Measurements from ENCODE around the gene AMOTL1.
"Not testable (repeated sequence)": the region's sequence is repeated elsewhere in the genome, so short reads cannot be mapped to it uniquely, and the experiment has no call there.

The AMOTL1 gene

DNA sequence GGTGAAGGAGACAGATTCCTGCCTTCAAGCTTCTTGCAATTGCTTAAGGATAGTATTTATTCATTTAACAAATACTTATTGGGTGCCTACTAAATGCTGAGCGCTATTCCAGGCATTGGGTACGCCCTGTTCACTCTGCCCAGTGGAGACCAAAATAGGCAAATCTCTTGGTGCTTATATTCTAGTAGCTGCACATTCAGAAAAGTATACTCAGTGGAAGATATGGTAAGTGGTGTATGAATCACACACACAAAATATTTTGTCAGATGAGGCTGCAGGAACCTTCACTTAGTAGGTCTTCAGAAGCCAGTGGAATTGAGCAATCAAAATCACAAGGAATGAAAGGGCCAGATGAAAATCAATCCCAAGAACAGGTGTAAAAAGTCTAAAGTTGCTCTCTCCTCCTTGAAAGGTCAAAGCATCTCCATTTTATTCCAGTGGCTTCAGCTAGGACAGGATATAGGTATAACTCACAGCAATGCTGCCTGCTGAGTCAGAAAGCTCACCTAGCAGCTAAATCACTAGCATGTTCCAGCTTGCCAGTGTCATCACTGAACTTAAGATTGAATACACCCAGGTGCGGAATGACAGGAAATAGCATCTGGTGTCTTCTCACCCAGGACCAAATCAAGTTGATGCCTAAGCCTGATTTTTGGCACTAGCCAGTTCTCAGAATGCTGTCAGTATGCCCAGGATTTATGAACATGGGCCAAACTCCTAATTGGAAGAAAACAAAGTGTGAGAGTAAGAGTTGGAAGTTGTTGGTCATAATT, 83.9 kb downstream of the AMOTL1 start:
- DNase-seq (ENCODE audit: low read depth in 2 of 3, low spot score in 2 of 3) = no peak

DNA sequence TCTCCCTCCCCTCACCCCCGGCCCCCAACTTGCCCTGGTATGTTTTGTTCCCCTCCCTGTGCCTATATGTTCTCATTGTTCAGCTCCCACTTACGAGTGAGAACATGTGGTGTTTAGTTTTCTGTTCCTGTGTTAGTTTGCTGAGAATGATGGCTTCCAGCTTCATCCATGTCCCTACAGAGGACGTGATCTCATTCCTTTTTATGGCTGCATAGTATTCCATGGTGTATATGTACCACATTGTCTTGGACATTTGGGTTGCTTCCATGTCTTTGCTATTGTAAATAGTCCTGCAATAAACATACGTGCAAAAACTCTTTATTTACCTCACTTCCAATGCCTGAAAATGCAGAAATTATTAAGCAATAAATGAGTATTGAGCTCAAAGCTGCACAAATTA, 85.1 kb downstream of the AMOTL1 start:
- DNase-seq (ENCODE audit: low read depth in 2 of 3, low spot score in 2 of 3) = not testable (repeated sequence)

DNA sequence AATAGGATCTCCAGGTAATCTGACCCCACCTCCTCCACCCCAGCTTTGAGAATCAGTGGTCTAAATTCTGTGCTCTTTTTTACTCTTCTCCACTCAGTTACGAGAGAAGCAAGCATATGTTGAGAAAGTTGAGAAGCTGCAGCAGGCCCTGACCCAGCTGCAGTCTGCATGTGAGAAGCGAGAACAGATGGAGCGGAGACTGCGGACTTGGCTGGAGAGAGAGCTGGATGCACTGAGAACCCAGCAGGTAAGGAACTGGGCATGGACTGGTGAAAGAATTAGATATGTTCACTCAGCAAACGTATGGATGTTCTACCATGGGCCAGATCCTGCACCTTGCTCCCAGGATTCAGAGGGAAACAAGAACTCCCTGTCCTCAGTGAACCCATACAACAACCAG, 85.7 kb downstream of the AMOTL1 start:
- no peak for DNase-seq (ENCODE audit: low read depth in 2 of 3, low spot score in 2 of 3)

DNA sequence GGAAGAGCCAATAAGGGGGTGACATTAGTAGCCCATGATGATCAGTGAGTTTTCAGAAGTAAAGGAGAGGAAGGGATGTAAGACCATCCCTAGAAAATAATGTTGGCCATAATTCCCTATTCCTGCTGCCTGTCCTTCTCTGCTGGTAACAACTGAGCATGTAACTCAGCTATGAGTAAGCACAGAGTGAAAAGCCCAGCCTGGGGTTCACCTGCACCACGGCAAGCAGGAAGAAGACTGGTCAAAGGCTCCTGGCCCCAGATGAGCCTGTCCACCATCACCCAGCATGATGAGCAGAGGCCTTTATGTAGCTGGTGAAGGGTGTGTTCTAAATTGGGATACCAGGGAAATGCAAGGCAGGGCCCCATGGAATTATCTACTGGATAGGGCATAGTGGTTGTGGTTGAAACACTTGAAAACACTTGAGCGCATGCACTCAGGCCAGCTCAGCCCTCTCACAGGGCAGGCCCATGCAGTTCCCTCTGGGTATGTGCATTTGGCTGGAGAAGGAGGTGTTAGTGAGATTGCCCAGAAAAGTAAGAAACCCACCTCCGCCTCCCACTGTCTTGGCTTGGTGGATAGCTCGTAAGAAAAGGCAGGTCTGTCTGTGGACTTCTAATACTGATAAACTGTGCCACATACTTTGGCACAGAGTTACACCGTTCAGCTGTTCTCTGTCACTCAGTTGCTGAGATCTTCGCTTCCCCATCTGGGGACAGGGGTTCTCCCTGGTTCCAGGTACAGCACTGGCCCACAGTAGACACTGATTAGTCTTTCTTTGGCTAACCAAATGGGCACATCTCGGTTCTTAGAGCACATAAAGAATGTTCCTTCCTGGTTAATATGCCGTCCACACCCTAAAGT, 86.8 kb downstream of the AMOTL1 start:
- DNase-seq (ENCODE audit: low read depth in 2 of 3, low spot score in 2 of 3) = no peak

DNA sequence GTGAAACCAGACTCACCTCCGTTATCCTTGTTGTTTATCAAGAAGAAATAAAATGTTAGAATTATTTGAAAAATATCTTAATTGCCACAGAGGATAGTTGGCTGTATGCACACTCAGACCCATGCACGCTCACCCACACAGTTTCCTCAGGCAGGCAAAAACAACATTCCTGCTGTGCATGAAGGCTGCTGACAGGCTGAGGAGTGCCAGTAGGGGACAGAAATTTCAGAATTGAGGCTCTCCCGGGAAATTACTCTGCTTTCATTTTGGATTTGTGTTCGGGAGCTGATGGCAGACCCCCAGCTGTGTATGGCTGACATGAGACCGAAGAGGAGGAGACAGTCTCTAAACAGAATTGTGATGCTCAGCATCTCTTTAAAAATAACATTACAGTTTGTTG, 87.5 kb downstream of the AMOTL1 start:
- DNase-seq (ENCODE audit: low read depth in 2 of 3, low spot score in 2 of 3) = no peak

DNA sequence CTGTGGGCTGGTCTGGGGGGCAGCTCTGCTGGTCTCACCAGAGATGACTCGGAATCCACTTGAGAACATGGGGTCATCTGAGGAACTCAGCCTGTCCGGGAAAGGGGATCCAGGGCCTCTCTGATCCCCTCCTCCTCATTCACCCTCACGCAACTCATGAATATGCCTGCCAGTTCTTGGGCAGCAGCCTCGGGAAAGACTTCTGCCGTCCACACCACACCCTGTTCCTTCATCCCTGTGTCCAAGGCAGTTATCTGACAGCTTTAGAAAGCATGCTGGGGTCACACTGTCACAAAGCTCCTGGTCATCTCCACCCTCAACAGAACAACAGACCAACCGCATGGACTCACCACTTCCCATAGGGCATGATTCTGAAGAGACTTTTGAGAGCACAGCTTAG, 88.3 kb downstream of the AMOTL1 start:
- no peak for DNase-seq (ENCODE audit: low read depth in 2 of 3, low spot score in 2 of 3)

DNA sequence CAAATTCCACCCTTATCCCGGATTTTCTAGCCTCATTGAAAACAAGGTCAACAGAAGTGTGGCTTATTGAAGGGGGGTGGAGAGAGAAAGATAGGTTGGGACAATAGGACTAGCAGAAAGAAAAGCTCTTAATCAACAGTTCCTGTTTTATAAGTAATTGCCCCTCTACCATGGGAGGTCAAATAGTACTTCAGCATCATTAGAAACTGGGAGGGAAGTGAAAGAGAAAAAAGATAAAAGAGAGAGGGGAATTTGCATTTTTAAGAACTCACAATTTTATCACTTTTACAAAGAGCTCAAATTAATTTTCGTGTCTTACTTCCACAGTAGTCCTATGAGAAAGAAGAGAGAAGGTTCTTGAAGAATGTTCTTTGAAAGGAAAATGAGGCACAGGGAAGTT, 89.2 kb downstream of the AMOTL1 start:
- no peak for DNase-seq (ENCODE audit: low read depth in 2 of 3, low spot score in 2 of 3)

DNA sequence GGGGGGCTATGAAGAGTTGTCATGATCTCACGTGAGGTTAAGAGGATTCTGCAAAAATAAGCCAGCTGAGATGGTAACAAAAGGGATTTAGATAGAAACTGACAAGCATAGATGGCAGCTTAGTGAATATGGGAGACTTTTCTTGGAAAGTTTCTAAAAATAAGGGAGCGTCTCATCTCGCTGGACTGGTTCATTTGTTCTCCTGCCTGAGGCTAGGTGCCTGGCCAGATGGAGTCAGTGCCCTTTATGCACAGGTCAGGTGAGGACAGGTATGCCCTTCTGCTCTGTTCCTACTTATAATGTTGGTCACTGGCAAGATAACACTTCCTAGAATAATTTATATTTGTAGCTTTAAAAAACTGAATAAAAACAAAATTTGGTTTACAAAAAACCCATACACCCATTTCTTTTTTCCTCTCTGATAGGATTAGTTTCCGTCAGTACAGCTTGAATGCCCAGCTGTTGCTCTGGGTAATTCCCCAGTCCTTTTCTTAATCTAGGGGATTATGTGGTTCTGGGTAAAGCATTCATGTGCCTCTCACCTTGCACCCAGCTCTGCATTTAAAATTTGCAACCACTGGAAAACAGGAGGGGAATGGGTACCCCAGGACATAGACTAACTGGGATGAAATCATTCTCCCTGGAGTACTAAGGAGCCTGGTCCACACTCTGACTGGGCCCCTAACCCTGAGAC, 90.0 kb downstream of the AMOTL1 start:
- DNase-seq (ENCODE audit: low read depth in 2 of 3, low spot score in 2 of 3) = no peak

DNA sequence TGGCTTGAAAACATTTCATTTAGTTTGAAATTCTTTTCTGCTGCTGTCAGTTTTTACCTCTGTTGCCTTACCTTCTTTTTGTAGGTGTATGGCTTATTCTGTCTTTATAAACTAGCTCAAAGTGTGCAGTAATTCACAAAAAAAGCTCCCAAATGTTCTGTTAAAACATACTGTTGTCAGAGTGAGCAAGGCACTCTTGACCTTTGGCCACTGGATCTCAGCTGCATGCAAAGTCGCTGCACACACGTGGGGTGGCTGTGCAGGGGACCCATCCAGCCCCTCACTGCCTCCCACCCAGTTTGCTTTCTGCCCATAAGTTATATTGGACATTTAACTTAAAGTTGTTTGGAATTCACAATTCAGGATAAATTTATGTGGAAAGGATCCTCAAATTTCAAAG, 92.2 kb downstream of the AMOTL1 start:
- DNase-seq (ENCODE audit: low read depth in 2 of 3, low spot score in 2 of 3) = no peak

DNA sequence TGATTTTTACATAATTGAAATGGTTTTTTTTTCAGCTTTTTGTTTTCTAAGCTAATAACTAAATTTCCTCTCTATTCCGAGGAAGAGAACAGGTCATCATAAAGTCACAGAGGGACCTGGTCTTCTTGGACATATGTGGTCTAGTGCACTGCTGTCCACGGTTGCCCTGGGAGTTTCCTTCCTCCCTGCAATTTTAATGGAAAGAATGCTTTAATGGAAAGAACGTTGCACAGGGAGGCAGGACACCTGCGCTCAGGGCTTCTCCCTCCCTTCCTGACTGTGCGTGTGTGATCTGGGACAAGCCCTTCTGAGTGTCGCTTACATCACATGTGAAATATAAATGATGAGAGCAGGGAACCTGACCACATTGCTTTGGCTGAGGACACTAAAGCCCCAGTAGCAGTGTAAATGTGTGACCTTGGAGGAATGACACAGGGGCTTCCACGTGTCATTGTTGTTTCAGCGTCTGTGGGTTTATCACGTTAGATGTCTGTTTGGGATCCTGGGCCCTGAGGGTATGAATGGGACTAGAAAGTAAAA, 93.2 kb downstream of the AMOTL1 start:
- DNase-seq (ENCODE audit: low read depth in 2 of 3, low spot score in 2 of 3) = no peak

DNA sequence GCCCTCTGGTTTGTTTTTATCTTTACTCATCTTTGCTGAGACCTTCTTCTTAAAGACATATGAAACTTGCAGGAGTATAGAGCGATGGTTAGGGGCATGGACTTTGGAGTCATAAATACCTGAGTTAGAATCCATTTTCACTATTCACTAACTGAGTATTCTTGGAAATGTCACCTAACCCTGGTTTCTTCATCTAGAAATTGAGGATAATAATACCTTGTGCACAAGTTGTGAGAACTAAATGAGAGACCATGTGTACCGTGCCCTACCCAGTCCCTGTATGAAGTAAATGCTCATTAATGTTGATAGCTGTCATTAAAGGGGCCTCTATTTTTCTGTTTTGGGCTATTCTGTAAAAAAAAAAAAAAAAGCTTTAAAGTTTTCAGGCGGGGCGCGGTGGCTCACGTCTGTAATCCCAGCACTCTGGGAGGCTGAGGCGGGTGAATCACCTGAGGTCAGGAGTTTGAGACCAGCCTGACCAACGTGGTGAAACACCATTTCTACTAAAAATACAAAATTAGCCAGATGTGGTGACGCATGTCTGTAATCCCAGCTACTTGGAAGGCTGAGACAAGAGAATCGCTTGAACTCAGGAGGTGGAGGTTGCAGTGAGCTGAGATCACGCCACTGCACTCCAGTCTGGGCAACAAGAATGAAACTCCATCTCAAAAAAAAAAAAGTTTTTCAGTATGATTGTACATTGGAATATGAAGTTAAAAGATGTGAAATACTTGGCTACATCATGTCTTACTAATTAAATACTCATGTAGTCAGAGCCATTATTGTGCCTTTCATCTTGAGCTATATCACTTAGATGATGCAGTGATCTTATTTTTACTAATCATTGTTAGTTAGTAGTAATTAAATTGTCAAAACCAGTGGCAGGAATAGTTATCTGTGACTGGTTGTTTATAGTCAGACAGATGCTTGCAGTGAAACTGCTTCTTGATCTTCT, 95.0 kb downstream of the AMOTL1 start:
- DNase-seq (ENCODE audit: low read depth in 2 of 3, low spot score in 2 of 3) = no peak

DNA sequence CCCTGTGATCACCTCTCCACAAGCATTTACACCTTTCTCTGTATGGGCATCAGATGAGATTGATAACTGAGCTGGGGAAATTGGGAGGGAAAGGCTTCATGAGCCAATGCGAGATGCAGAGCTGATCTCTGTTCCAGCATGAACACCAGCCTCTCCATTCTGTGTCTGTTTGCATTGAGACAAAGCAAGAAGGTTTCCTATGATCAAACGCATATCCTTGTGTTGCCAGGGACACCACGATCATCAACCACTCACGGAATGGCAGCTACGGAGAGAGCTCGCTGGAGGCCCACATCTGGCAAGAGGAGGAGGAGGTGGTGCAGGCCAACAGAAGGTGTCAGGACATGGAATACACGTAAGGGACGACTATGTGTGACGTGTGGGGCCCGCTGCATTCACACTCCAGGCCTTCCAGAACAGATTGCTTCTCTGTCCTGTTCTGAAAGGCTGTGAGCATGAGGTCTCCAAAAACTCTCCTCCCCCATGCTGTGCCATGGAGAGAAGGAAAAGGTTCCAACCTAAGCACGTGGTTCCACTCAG, 96.4 kb downstream of the AMOTL1 start:
- no peak for DNase-seq (ENCODE audit: low read depth in 2 of 3, low spot score in 2 of 3)

DNA sequence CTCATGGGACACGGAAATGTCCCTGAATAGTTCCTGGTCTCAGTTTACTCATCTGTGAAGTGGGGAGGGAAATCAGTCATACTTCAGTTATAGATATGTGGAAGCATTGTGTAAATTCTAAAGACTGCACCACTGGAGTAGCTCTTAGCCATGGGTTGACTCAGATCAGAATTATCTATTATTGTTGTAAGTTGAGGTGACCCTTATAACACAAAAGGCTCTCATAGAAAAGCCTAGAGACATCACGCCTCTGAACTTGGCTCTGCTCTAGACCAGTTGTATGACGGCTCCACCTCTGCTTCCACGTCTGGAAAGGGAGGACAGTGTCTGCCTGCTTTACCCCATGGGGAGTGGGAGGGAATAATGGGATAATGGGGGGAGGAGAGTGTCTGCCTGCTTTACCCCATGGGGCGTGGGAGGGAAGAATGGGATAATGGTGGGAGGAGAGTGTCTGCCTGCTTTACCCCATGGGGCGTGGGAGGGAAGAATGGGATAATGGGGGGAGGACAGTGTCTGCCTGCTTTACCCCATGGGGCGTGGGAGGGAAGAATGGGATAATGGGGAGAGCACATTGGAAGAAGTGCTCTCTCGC, 98.2 kb downstream of the AMOTL1 start:
- DNase-seq (ENCODE audit: low read depth in 2 of 3, low spot score in 2 of 3) = no peak

DNA sequence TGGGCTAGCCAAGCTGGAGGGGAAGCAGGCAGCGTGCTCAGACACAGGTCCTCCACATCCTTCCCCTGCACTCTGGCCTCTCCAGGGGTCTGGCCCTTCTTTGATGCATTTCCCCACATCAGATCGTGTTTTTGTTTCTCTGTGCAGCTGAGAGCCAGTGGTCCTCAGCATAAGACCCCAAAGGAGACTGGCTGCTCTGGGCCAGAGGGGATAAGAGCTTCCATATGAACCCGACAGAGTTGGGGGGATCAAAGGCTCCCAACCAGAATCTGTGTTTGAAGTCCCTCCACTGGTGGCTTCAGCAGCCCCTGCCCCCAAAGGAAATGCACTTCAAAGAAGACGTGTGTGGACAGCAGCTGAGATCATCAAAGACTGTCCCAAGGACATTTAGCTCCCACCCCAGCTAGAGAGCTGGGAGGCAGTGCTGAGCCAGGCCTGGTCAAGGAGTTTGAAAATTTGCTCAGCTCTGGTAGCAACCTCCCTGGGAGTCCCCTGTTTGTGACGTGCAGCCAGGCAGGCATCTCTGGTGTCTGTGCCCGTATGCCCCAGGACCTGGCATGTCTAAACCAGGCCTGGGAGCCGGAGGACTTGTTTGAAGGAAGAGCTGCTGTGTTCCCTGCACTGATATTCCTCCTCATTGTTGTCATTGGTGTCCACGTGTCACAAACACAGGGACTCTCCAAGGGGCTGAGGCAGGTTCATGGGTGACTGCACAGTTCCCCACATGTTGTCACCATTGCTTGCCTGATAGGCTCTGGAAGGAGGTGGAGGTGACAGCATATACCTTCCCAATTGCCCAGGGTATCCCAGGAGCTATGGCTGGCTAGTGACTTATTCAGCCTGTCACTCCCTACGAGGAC, 99.0 kb downstream of the AMOTL1 start:
- DNase-seq (ENCODE audit: low read depth in 2 of 3, low spot score in 2 of 3) = no peak

DNA sequence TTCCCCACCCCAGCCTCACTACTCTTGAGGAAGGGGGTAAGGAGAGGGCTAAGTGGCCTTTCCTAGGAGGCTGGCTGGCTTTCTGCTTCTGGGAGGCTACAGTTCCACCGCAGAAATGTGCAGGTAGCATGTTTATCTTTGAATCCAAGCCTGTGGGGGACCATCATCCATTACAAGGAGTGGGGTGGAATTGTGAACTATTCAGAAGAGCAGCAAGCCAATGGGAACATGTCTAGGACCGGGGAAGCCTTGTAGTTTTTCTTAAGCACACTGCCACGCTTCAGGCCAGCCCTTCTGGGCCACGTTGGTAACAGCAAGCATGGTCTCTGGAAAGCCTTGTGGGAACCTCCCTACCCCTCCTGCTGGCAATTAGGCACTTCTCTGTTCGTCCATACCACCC, 100.3 kb downstream of the AMOTL1 start:
- DNase-seq (ENCODE audit: low read depth in 2 of 3, low spot score in 2 of 3) = no peak

DNA sequence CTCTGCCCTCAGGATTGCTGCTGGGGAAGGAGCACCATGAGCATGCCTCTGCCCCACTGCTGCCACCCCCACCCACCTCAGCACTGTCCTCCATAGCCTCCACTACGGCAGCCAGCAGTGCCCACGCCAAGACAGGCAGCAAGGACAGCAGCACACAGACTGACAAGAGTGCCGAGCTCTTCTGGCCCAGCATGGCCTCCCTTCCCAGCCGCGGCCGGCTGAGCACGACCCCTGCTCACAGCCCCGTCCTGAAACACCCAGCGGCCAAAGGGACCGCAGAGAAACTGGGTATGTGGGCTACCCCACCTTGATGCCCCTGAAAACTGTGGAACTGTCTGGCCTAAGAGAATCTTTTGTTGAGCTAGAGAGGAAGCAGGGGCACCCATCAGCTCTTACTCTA, 101.0 kb downstream of the AMOTL1 start:
- no peak for DNase-seq (ENCODE audit: low read depth in 2 of 3, low spot score in 2 of 3)

DNA sequence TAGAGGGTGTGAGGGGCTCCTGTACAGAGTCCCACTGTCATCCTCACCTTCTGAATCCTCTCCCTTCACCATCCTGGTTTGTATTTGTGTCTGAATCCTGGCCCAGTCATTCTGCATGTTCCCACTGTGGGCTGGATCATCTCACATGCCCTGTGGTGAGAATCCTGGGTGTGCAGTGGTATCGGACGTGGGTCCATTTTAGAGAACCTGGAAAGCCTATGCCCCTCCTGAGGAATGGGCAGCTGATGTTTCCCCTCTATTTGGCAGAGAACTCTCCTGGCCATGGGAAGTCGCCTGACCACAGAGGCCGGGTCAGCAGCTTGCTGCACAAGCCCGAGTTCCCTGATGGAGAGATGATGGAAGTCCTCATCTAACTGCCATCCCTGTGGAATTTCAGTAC, 102.3 kb downstream of the AMOTL1 start:
- no peak for DNase-seq (ENCODE audit: low read depth in 2 of 3, low spot score in 2 of 3)

DNA sequence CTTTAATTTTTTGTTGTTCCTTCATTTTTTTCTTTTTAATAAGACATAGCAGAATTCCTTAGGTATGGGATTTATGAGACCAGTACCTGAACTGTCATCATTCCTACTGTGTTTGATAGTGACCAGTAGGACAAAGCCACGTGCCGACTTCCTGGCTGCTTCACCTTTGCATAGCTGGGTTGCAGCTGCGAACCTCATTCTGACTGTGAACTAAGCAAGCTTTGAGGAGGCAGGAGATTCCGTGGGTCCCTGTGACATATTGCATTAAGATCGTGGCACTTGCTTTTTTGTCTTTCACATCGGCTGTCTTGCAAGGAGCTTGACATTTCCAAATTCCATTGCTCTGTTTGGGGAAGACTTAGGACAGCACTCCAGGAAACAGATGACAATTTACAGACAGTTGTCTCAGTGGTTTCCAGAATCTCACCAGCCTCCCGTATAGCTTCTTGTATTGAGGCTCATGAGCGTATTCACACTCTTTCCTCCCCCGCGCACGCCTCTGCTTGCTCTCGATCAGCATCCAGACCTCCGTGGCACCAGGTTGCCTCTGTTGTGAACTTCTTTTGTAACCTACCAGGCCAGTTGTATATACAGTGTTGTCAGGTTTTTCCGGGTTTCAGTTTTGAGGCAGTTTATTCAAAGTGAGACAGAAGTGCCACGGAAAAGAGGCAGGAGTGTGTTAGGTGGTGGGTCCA, 103.5 kb downstream of the AMOTL1 start:
- no peak for DNase-seq (ENCODE audit: low read depth in 2 of 3, low spot score in 2 of 3)
